Parathyroid adenoma (tissue), 2 donors: ENCODE measurements around the gene SNX20.

ENCODE experiments used
- H2AFZ ChIP-seq: fragments of 300-600 bp; sonication (generic); one replicate; pipeline ENCODE4 v1.7.0; 2017; ENCODE audit warnings: antibody characterized with exemption, mild to moderate bottlenecking
- H3K27ac ChIP-seq: fragments of 300-600 bp; sonication (generic); one replicate; pipeline ENCODE4 v1.7.0; 2017
- H3K27me3 ChIP-seq: fragments of 300-600 bp; sonication (generic); one replicate; pipeline ENCODE4 v1.7.0; 2017; ENCODE audit warnings: low read length; ENCODE audit not compliant: control insufficient read depth, insufficient read depth
- H3K36me3 ChIP-seq: fragments of 300-600 bp; sonication (generic); one replicate; pipeline ENCODE4 v1.7.0; 2017; ENCODE audit warnings: low read length; ENCODE audit not compliant: control insufficient read depth, insufficient read depth
- H3K4me1 ChIP-seq: fragments of 300-600 bp; sonication (generic); one replicate; pipeline ENCODE4 v1.7.0; 2017; ENCODE audit warnings: control low read depth
- H3K4me2 ChIP-seq: fragments of 300-600 bp; sonication (generic); one replicate; pipeline ENCODE4 v1.7.0; 2017; ENCODE audit warnings: low read length
- H3K4me3 ChIP-seq: fragments of 300-600 bp; sonication (generic); one replicate; pipeline ENCODE4 v1.7.0; 2017; ENCODE audit warnings: low read depth, low read length
- H3K79me2 ChIP-seq: fragments of 300-600 bp; sonication (generic); one replicate; pipeline ENCODE4 v1.7.0; 2017; ENCODE audit warnings: control low read depth
- H3K9ac ChIP-seq: fragments of 300-600 bp; sonication (generic); one replicate; pipeline ENCODE4 v1.7.0; 2017; ENCODE audit warnings: mild to moderate bottlenecking
- H3K9me3 ChIP-seq: fragments of 300-600 bp; sonication (generic); one replicate; pipeline ENCODE4 v1.7.0; 2017; ENCODE audit warnings: low read length; ENCODE audit not compliant: control insufficient read depth
- CTCF ChIP-seq: fragments of 300-600 bp; sonication (generic); IDR thresholded peaks from one replicate; pipeline ENCODE4 v1.7.0; 2017; ENCODE audit warnings: antibody characterized with exemption, mild to moderate bottlenecking
- donor health status: primary hyperparathyroidism.

Gene SNX20

DNA sequence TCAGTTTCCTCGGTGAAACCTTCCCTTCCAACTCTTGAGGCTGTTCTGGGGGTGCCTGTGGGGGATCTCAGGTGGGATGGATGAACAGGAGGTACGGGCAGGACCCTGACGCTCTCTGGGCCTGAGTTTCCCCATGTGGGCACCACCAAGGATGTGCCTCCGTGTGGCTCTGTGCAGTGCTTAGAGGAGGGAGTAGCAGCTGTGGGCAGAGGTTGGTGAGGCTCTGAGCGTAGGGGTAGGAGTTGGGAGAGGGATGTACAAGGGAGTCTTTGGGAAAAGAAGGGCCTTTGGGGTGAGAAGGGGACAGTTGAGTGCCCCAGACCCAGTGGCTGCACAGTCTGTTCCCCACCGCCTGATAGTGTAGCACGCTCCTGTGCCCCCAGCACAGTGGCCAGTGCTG is 59.1 kb downstream of the SNX20 start:
- H3K27me3 ChIP-seq: no peaks in the 10 kb centered on the region
- no peaks in the 10 kb centered on the region for H3K79me2 ChIP-seq
- no peak for TF ChIP-seq CTCF
- no peak overlapping the region for H2AFZ ChIP-seq
- H3K9ac ChIP-seq: no peak overlapping the region
- no peaks in the 10 kb centered on the region for H3K4me1 ChIP-seq
- no peak overlapping the region for H3K27ac ChIP-seq
- H3K36me3 ChIP-seq: no peaks in the 10 kb centered on the region
- no peak overlapping the region for H3K4me3 ChIP-seq
- H3K9me3 ChIP-seq: no peaks in the 10 kb centered on the region
- no peak overlapping the region for H3K4me2 ChIP-seq
